ENCODE data around the gene ITGBL1.

ITGBL1 gene

GRCh38 chr13:101747039-101747438 is 294.6 kb downstream of the ITGBL1 start:
- H3K9me3 ChIP-seq, result no peaks in the 10 kb centered on the region
- TF ChIP-seq, protein P1, sequence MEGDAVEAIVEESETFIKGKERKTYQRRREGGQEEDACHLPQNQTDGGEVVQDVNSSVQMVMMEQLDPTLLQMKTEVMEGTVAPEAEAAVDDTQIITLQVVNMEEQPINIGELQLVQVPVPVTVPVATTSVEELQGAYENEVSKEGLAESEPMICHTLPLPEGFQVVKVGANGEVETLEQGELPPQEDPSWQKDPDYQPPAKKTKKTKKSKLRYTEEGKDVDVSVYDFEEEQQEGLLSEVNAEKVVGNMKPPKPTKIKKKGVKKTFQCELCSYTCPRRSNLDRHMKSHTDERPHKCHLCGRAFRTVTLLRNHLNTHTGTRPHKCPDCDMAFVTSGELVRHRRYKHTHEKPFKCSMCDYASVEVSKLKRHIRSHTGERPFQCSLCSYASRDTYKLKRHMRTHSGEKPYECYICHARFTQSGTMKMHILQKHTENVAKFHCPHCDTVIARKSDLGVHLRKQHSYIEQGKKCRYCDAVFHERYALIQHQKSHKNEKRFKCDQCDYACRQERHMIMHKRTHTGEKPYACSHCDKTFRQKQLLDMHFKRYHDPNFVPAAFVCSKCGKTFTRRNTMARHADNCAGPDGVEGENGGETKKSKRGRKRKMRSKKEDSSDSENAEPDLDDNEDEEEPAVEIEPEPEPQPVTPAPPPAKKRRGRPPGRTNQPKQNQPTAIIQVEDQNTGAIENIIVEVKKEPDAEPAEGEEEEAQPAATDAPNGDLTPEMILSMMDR (IDR thresholded peaks at IDR 0.05), result no peak
- no peak overlapping the region for H3K4me3 ChIP-seq (ENCODE audit: low read depth in 1 of 2, low read length in 1 of 2)
- peaks cover 0 to 5% of the 10 kb centered on the region in 2 experiments for H3K4me1 ChIP-seq (ENCODE audit: control insufficient read depth in 1 of 2, insufficient read depth in 1 of 2, low read depth in 1 of 2, low read length in 1 of 2)
- no peak overlapping the region for H3K27ac ChIP-seq
- H3K27me3 ChIP-seq, result no peaks in the 10 kb centered on the region
- no peaks in the 10 kb centered on the region for H3K36me3 ChIP-seq

DNA sequence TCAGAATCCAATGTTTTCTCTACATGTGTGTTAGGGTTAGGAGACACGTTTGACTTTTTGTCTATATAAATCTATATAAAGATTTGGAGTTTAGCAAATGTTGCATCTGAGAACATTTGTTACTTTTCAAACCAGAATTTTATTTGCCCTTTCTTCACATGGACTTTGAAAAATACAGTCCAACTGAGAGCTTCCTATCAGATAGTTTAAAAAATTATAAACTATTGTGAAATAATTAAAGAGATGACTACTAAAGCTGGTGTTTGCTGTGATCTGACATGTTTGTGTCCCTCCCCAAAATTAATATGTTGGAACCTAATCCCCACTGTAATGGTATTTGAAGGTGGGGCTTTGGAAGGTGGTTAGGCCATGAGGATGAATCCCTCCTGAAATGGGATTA is 297.1 kb downstream of the ITGBL1 start:
- no peak overlapping the region for H3K27ac ChIP-seq
- TF ChIP-seq, protein P1 (IDR thresholded peaks at IDR 0.05), result no peak
- H3K4me3 ChIP-seq (ENCODE audit: low read depth in 1 of 2, low read length in 1 of 2), result no peak overlapping the region
- H3K4me1 ChIP-seq (ENCODE audit: control insufficient read depth in 1 of 2, insufficient read depth in 1 of 2, low read depth in 1 of 2, low read length in 1 of 2), result peaks cover 0 to 5% of the 10 kb centered on the region in 2 experiments
- H3K9me3 ChIP-seq, result no peaks in the 10 kb centered on the region
- no peaks in the 10 kb centered on the region for H3K36me3 ChIP-seq
- no peaks in the 10 kb centered on the region for H3K27me3 ChIP-seq

GRCh38 chr13:101751488-101751887 is 299.0 kb downstream of the ITGBL1 start:
- Histone ChIP-seq H3K36me3 (no peaks in the 10 kb centered on the region), H3K9me3 (no peaks in the 10 kb centered on the region), H3K27me3 (peaks cover 6% of the 10 kb centered on the region), H3K4me3 (ENCODE audit: low read depth in 1 of 2, low read length in 1 of 2) (no peak overlapping the region), H3K4me1 (ENCODE audit: control insufficient read depth in 1 of 2, insufficient read depth in 1 of 2, low read depth in 1 of 2, low read length in 1 of 2) (peaks cover 0 to 5% of the 10 kb centered on the region in 2 experiments), H3K27ac (no peak overlapping the region)
- TF ChIP-seq, protein P1 (IDR thresholded peaks at IDR 0.05), result no peak

- H3K4me1 ChIP-seq (ENCODE audit: control insufficient read depth in 1 of 2, insufficient read depth in 1 of 2, low read depth in 1 of 2, low read length in 1 of 2), result peaks cover 0 to 5% of the 10 kb centered on the region in 2 experiments
- H3K27me3 ChIP-seq, result peaks cover 7% of the 10 kb centered on the region
- no peaks in the 10 kb centered on the region for H3K9me3 ChIP-seq
- no peaks in the 10 kb centered on the region for H3K36me3 ChIP-seq
- no peak overlapping the region for H3K27ac ChIP-seq
- no peak overlapping the region for H3K4me3 ChIP-seq (ENCODE audit: low read depth in 1 of 2, low read length in 1 of 2)
- TF ChIP-seq, protein P1 (IDR thresholded peaks at IDR 0.05), result no peak
These were observed 300.0 kb downstream of the ITGBL1 start for GRCh38 chr13:101752432-101752831.

- H3K4me1 ChIP-seq (ENCODE audit: control insufficient read depth in 1 of 2, insufficient read depth in 1 of 2, low read depth in 1 of 2, low read length in 1 of 2), result peaks cover 0 to 5% of the 10 kb centered on the region in 2 experiments
- H3K9me3 ChIP-seq, result no peaks in the 10 kb centered on the region
- no peak overlapping the region for H3K4me3 ChIP-seq (ENCODE audit: low read depth in 1 of 2, low read length in 1 of 2)
- H3K27me3 ChIP-seq, result peaks cover 8% of the 10 kb centered on the region
- H3K27ac ChIP-seq, result no peak overlapping the region
- TF ChIP-seq, protein P1 (IDR thresholded peaks at IDR 0.05), result no peak
- H3K36me3 ChIP-seq, result no peaks in the 10 kb centered on the region
These were observed 302.9 kb downstream of the ITGBL1 start for GRCh38 chr13:101755228-101755887.

All from neutrophil (primary cell).